Neuronal stem cell (in vitro differentiated cells): ENCODE measurements around the gene IRX2.

Experiments
- DNase-seq: peaks from one replicate; pipeline ENCODE4 v3.0.0-alpha.2; 2013; ENCODE audit warnings: low spot score
- H2AFZ ChIP-seq: one replicate; pipeline ENCODE4 v1.6.1; 2013; ENCODE audit warnings: mild to moderate bottlenecking, low read length, inconsistent platforms
- H2AK5ac ChIP-seq: 2 replicates; pipeline ENCODE4 v1.6.1; 2013; ENCODE audit warnings: low read depth, mild to moderate bottlenecking, inconsistent platforms, low read length, moderate library complexity, mixed read lengths
- H2BK120ac ChIP-seq: 2 replicates; pipeline ENCODE4 v1.6.1; 2013; ENCODE audit warnings: low read depth, mild to moderate bottlenecking, inconsistent platforms, low read length, moderate library complexity, mixed read lengths
- H2BK12ac ChIP-seq: one replicate; pipeline ENCODE4 v1.6.1; 2013; ENCODE audit warnings: low read length, inconsistent platforms
- H2BK15ac ChIP-seq: 2 replicates; pipeline ENCODE4 v1.6.1; 2013; ENCODE audit warnings: mild to moderate bottlenecking, low read length, inconsistent platforms, mixed read lengths
- H2BK5ac ChIP-seq: one replicate; pipeline ENCODE4 v1.6.1; 2013; ENCODE audit warnings: inconsistent platforms, mild to moderate bottlenecking, low read length, moderate library complexity
- H3K14ac ChIP-seq: one replicate; pipeline ENCODE4 v1.6.1; 2013; ENCODE audit warnings: low read length, inconsistent platforms
- H3K18ac ChIP-seq: 2 replicates; pipeline ENCODE4 v1.6.1; 2013; ENCODE audit warnings: low read length, inconsistent platforms
- H3K23ac ChIP-seq: 2 replicates; pipeline ENCODE4 v1.6.1; 2013; ENCODE audit warnings: low read depth, mild to moderate bottlenecking, mixed read lengths, low read length, inconsistent platforms; ENCODE audit not compliant: poor library complexity
- H3K27ac ChIP-seq: replicated peaks from 3 replicates; pipeline ENCODE4 v1.5.1; 2013; ENCODE audit warnings: low read length, inconsistent platforms
- H3K27me3 ChIP-seq, 3 experiments: 2 replicates each; pipeline ENCODE4 v1.6.1; 2013; ENCODE audit warnings: low read length in 3 of 3, mild to moderate bottlenecking in 2 of 3, inconsistent platforms in 1 of 3, low read depth in 1 of 3, mixed read lengths in 1 of 3, moderate library complexity in 1 of 3; ENCODE audit not compliant: control insufficient read depth in 3 of 3, insufficient read depth in 3 of 3
- H3K36me3 ChIP-seq, 2 donors: replicated peaks in 1 of 2; 2 replicates each; pipeline ENCODE4 v1.6.1; 2013; ENCODE audit warnings: low read length in 2 of 2; ENCODE audit not compliant: control insufficient read depth in 2 of 2, insufficient read depth in 2 of 2
- H3K4ac ChIP-seq: 2 replicates; pipeline ENCODE4 v1.6.1; 2013; ENCODE audit warnings: inconsistent platforms, mild to moderate bottlenecking, low read length, moderate library complexity
- H3K4me1 ChIP-seq, 2 donors: 1 replicate in 1 of 2; 2 replicates in 1 of 2; pipeline ENCODE4 v1.6.1; 2013; ENCODE audit warnings: low read length in 2 of 2, low read depth in 1 of 2; ENCODE audit not compliant: control insufficient read depth in 2 of 2, insufficient read depth in 1 of 2
- H3K4me2 ChIP-seq: one replicate; pipeline ENCODE4 v1.6.1; 2013; ENCODE audit warnings: mild to moderate bottlenecking, low read length, inconsistent platforms; ENCODE audit not compliant: insufficient read depth, poor library complexity, severe bottlenecking
- H3K4me3 ChIP-seq, 2 donors: 2 replicates each; pipeline ENCODE4 v1.5.1; 2013; ENCODE audit warnings: low read length in 2 of 2, mild to moderate bottlenecking in 2 of 2, inconsistent platforms in 1 of 2, moderate library complexity in 1 of 2
- H3K79me1 ChIP-seq: one replicate; pipeline ENCODE4 v1.6.1; 2013; ENCODE audit warnings: low read depth, mild to moderate bottlenecking, inconsistent platforms, low read length, moderate library complexity
- H3K9ac ChIP-seq: one replicate; pipeline ENCODE4 v1.6.1; 2013; ENCODE audit warnings: mild to moderate bottlenecking, low read depth, low read length, inconsistent platforms; ENCODE audit not compliant: poor library complexity
- H3K9me3 ChIP-seq, 2 donors: replicated peaks in 1 of 2; 2 replicates each; pipeline versions ENCODE3 to v1.6.1; 2013; ENCODE audit warnings: low read length in 2 of 2, mild to moderate bottlenecking in 2 of 2, inconsistent platforms in 1 of 2, low read depth in 1 of 2, mixed read lengths in 1 of 2, moderate library complexity in 1 of 2; ENCODE audit not compliant: control insufficient read depth in 2 of 2, insufficient read depth in 1 of 2
- H4K8ac ChIP-seq: one replicate; pipeline ENCODE4 v1.6.1; 2013; ENCODE audit warnings: low read depth, mild to moderate bottlenecking, inconsistent platforms, low read length, moderate library complexity
- H4K91ac ChIP-seq: one replicate; pipeline ENCODE4 v1.6.1; 2013; ENCODE audit warnings: low read length, low read depth, mild to moderate bottlenecking, inconsistent platforms; ENCODE audit not compliant: poor library complexity
- WGBS, 2 donors: extraction: QIAGEN DNeasy Blood & Tissue Kit; methylation state at CpG; one replicate each; pipeline ENCODE4 v1.1.7; 2013; ENCODE audit warnings: missing lambda C conversion rate in 2 of 2, mixed read lengths in 1 of 2; ENCODE audit not compliant: insufficient read length in 2 of 2, insufficient replicate concordance in 1 of 2; ENCODE audit errors: extremely low coverage in 2 of 2; 5-methylcytosine and 5-hydroxymethylcytosine counted together

Gene IRX2

GRCh38 chr5:2776337-2777302 is 25.1 kb upstream of the IRX2 start:
- Histone ChIP-seq H3K4me2 (no peak overlapping the region), H3K4me3 (no peak overlapping the region), H2BK12ac (no peak overlapping the region), H4K91ac (no peak overlapping the region), H2BK120ac (no peak overlapping the region), H3K9me3 (no peaks in the 10 kb centered on the region), H3K79me1 (no peaks in the 10 kb centered on the region), H3K9ac (no peak overlapping the region), H3K4ac (no peak overlapping the region), H3K4me1 (peaks cover 0 to 1% of the 10 kb centered on the region in 2 donors), H4K8ac (no peak overlapping the region), H3K14ac (no peak overlapping the region), H3K27me3 (no peaks in the 10 kb centered on the region), H2BK15ac (no peak overlapping the region), H3K27ac (no peak overlapping the region), H2AFZ (peak overlapping the region; percentile 57), H2AK5ac (no peak overlapping the region), H2BK5ac (no peak overlapping the region), H3K18ac (no peak overlapping the region), H3K36me3 (no peaks in the 10 kb centered on the region), H3K23ac (no peak overlapping the region)
- no peak for DNase-seq
- WGBS, 2 donors = no CpG with 5 or more reads among the region's 20 CpGs

- no peak for DNase-seq
- no peak overlapping the region for H3K23ac ChIP-seq
- H4K8ac ChIP-seq = no peak overlapping the region
- H3K4me1 ChIP-seq = peaks cover 0 to 1% of the 10 kb centered on the region in 2 donors
- H3K79me1 ChIP-seq = no peaks in the 10 kb centered on the region
- no peak overlapping the region for H3K18ac ChIP-seq
- H3K27me3 ChIP-seq = no peaks in the 10 kb centered on the region
- H3K4me2 ChIP-seq = no peak overlapping the region
- H2BK120ac ChIP-seq = no peak overlapping the region
- no peak overlapping the region for H4K91ac ChIP-seq
- H3K14ac ChIP-seq = no peak overlapping the region
- H2BK12ac ChIP-seq = no peak overlapping the region
- H3K4me3 ChIP-seq = no peak overlapping the region
- H3K36me3 ChIP-seq = no peaks in the 10 kb centered on the region
- H2AFZ ChIP-seq = no peak overlapping the region
- H3K9ac ChIP-seq = no peak overlapping the region
- no peak overlapping the region for H2AK5ac ChIP-seq
- no peak overlapping the region for H3K27ac ChIP-seq
- no peak overlapping the region for H2BK5ac ChIP-seq
- no peak overlapping the region for H3K4ac ChIP-seq
- no peaks in the 10 kb centered on the region for H3K9me3 ChIP-seq
- WGBS, 2 donors = no CpG with 5 or more reads among the region's 6 CpGs
- no peak overlapping the region for H2BK15ac ChIP-seq
Observed at GRCh38 chr5:2773327-2773726, 21.9 kb upstream of the IRX2 start.

- H3K27ac ChIP-seq = no peak overlapping the region
- H3K14ac ChIP-seq = no peak overlapping the region
- H2AFZ ChIP-seq = no peak overlapping the region
- no CpG with 5 or more reads among the region's 6 CpGs for WGBS, 2 donors
- no peak overlapping the region for H3K4me2 ChIP-seq
- no peak overlapping the region for H2BK15ac ChIP-seq
- H3K9me3 ChIP-seq = no peaks in the 10 kb centered on the region
- DNase-seq = no peak
- no peak overlapping the region for H2BK5ac ChIP-seq
- no peak overlapping the region for H3K18ac ChIP-seq
- H4K8ac ChIP-seq = no peak overlapping the region
- no peak overlapping the region for H3K23ac ChIP-seq
- H3K36me3 ChIP-seq = no peaks in the 10 kb centered on the region
- no peaks in the 10 kb centered on the region for H3K27me3 ChIP-seq
- no peak overlapping the region for H2AK5ac ChIP-seq
- no peaks in the 10 kb centered on the region for H3K79me1 ChIP-seq
- no peak overlapping the region for H4K91ac ChIP-seq
- no peak overlapping the region for H3K4me3 ChIP-seq
- H2BK12ac ChIP-seq = no peak overlapping the region
- peaks cover under 1 to 3% of the 10 kb centered on the region in 2 donors for H3K4me1 ChIP-seq
- no peak overlapping the region for H2BK120ac ChIP-seq
- no peak overlapping the region for H3K4ac ChIP-seq
- H3K9ac ChIP-seq = no peak overlapping the region
Observed at GRCh38 chr5:2767089-2767488, 15.6 kb upstream of the IRX2 start.

- Histone ChIP-seq H3K27ac (no peak overlapping the region), H4K8ac (no peak overlapping the region), H2AK5ac (no peak overlapping the region), H3K4me3 (peak overlapping the region in 1 of 2 donors; percentile 33), H3K27me3 (no peaks in the 10 kb centered on the region), H3K4me1 (peaks cover 3 to 4% of the 10 kb centered on the region in 2 donors), H4K91ac (no peak overlapping the region), H3K4ac (no peak overlapping the region), H3K18ac (peak overlapping the region; percentile 11), H3K4me2 (no peak overlapping the region), H3K79me1 (no peaks in the 10 kb centered on the region), H2BK12ac (no peak overlapping the region), H2BK5ac (no peak overlapping the region), H3K9me3 (peaks cover 0 to 11% of the 10 kb centered on the region in 2 donors), H3K9ac (no peak overlapping the region), H3K23ac (no peak overlapping the region), H2BK120ac (no peak overlapping the region), H3K14ac (no peak overlapping the region), H3K36me3 (no peaks in the 10 kb centered on the region), H2AFZ (no peak overlapping the region), H2BK15ac (no peak overlapping the region)
- no peak for DNase-seq
- no CpG with 5 or more reads among the region's 15 CpGs for WGBS, 2 donors
Observed at GRCh38 chr5:2764581-2764980, 13.1 kb upstream of the IRX2 start.
